ENCODE results near the gene RNF224. TPM values are rescaled to one million over a fixed set of nuclear protein-coding genes. Genes with fewer than 3 reads are reported as not detected.

The RNF224 gene
- total and polyA plus RNA-seq, 2 of the 13 experiments (the other 11 are each of a cell fraction or from before 2014, with no cell fraction given): 0.09 TPM; not detected in 1

DNA sequence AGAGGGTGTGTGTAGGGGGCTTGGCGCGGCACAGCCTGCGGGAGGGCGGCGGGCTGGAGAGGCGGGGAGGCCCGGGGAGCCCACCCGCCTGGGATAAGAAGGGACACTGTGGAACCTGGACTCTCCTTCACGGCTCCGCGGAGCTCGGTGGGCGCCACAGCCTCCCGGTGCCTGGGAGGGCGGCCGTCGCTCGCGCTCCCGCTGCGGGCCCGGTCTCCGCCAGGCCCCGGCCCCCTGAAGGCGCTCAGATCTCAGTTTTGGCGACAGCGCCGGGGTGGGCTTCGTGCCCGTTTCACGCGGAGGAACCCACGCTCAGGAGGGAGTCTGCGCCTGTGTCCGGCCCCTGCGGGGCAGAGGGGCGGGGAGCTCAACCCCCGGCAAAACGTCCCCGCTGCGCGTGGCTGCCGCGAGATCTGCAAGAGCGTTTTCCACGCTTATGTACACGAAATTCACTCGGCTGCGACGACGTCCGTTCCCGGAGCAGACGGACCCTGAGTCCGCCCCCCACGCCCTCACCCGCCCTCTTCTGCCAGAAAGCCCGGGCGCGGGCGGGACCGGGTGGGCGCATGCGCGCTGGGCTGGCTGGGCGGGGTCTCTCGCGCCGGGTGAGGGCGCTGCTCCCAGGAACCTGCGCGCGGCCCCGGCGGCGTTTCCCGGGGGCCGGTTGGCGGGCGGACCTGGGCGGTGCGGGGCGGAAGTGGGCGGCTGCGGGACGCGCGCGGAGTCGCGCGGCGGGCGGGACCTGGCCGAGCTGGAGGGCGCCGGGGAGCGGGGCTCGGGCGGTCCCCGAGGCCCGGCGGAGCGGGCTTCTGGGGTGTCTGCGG lies 27.5 kb downstream of the RNF224 start, which contains the start of gene NELFB (continued):
- TF ChIP-seq, protein P1, sequence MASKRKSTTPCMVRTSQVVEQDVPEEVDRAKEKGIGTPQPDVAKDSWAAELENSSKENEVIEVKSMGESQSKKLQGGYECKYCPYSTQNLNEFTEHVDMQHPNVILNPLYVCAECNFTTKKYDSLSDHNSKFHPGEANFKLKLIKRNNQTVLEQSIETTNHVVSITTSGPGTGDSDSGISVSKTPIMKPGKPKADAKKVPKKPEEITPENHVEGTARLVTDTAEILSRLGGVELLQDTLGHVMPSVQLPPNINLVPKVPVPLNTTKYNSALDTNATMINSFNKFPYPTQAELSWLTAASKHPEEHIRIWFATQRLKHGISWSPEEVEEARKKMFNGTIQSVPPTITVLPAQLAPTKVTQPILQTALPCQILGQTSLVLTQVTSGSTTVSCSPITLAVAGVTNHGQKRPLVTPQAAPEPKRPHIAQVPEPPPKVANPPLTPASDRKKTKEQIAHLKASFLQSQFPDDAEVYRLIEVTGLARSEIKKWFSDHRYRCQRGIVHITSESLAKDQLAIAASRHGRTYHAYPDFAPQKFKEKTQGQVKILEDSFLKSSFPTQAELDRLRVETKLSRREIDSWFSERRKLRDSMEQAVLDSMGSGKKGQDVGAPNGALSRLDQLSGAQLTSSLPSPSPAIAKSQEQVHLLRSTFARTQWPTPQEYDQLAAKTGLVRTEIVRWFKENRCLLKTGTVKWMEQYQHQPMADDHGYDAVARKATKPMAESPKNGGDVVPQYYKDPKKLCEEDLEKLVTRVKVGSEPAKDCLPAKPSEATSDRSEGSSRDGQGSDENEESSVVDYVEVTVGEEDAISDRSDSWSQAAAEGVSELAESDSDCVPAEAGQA (IDR thresholded peaks at IDR 0.05; ENCODE audit: low read depth): peak; percentile 86
- TF ChIP-seq, protein P1 (CRISPR knock-in tag; IDR thresholded peaks at IDR 0.05; ENCODE audit: borderline replicate concordance): no peak
- TF ChIP-seq TARDBP (CRISPR knock-in tag; IDR thresholded peaks at IDR 0.05) (no peak), NONO (IDR thresholded peaks at IDR 0.05) (no peak), NONO (CRISPR knock-in tag; conservative IDR thresholded peaks at IDR 0.05) (peak; percentile 80; the same call in 1 of the 2 replicates), ZNF558 (CRISPR knock-in tag; IDR thresholded peaks at IDR 0.05; ENCODE audit: borderline replicate concordance) (no peak; the same call in 1 of the 2 replicates), ZFP90 (CRISPR knock-in tag; IDR thresholded peaks at IDR 0.05; ENCODE audit: borderline replicate concordance) (peak; percentile 53; the same call in 1 of the 2 replicates), ZNF670 (CRISPR knock-in tag; IDR thresholded peaks at IDR 0.05; ENCODE audit: borderline replicate concordance) (no peak), HNRNPLL (IDR thresholded peaks at IDR 0.05; ENCODE audit: low read depth, low read length, poor library complexity, severe bottlenecking) (peak; percentile 55), REPIN1 (CRISPR knock-in tag; IDR thresholded peaks at IDR 0.05; ENCODE audit: borderline replicate concordance, low read depth) (0 out of 2 replicates have a peak, but pooled peaks have one; percentile 27), PAWR (CRISPR knock-in tag; IDR thresholded peaks at IDR 0.05; ENCODE audit: borderline replicate concordance) (no peak), HMGA1 (CRISPR knock-in tag; conservative IDR thresholded peaks at IDR 0.05) (no peak), ZNF251 (CRISPR knock-in tag; IDR thresholded peaks at IDR 0.05) (no peak), ZNF33B (CRISPR knock-in tag; IDR thresholded peaks at IDR 0.05) (no peak), GATAD1 (CRISPR knock-in tag; IDR thresholded peaks at IDR 0.05) (peak; percentile 86), RBFOX2 (IDR thresholded peaks at IDR 0.05; ENCODE audit: low read depth, low read length) (peak; percentile 85)
- TF ChIP-seq, protein P2, sequence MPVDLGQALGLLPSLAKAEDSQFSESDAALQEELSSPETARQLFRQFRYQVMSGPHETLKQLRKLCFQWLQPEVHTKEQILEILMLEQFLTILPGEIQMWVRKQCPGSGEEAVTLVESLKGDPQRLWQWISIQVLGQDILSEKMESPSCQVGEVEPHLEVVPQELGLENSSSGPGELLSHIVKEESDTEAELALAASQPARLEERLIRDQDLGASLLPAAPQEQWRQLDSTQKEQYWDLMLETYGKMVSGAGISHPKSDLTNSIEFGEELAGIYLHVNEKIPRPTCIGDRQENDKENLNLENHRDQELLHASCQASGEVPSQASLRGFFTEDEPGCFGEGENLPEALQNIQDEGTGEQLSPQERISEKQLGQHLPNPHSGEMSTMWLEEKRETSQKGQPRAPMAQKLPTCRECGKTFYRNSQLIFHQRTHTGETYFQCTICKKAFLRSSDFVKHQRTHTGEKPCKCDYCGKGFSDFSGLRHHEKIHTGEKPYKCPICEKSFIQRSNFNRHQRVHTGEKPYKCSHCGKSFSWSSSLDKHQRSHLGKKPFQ (CRISPR knock-in tag; IDR thresholded peaks at IDR 0.05; ENCODE audit: insufficient replicate concordance): peak; percentile 86
- TF ChIP-seq, protein P3, sequence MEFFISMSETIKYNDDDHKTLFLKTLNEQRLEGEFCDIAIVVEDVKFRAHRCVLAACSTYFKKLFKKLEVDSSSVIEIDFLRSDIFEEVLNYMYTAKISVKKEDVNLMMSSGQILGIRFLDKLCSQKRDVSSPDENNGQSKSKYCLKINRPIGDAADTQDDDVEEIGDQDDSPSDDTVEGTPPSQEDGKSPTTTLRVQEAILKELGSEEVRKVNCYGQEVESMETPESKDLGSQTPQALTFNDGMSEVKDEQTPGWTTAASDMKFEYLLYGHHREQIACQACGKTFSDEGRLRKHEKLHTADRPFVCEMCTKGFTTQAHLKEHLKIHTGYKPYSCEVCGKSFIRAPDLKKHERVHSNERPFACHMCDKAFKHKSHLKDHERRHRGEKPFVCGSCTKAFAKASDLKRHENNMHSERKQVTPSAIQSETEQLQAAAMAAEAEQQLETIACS (CRISPR knock-in tag; IDR thresholded peaks at IDR 0.05): peak; percentile 77
- TF ChIP-seq, protein P4, sequence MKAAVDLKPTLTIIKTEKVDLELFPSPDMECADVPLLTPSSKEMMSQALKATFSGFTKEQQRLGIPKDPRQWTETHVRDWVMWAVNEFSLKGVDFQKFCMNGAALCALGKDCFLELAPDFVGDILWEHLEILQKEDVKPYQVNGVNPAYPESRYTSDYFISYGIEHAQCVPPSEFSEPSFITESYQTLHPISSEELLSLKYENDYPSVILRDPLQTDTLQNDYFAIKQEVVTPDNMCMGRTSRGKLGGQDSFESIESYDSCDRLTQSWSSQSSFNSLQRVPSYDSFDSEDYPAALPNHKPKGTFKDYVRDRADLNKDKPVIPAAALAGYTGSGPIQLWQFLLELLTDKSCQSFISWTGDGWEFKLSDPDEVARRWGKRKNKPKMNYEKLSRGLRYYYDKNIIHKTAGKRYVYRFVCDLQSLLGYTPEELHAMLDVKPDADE (CRISPR knock-in tag; IDR thresholded peaks at IDR 0.05): no peak
